Stimulated activated CD8-positive, alpha-beta memory T cell treated with anti-CD3 and anti-CD28 coated beads, Interleukin-12 subunit alpha, Interleukin-12 subunit beta, amount 100 ng/mL, for 1 hour (primary cell): Measurements from ENCODE around the gene TRIM46.
"Not testable (repeated sequence)": the region's sequence is repeated elsewhere in the genome, so short reads cannot be mapped to it uniquely, and the experiment has no call there.

Experiments
- DNase-seq: peaks from one replicate; pipeline ENCODE4 v3.0.0-alpha.2; 2020; ENCODE audit warnings: low read depth

The TRIM46 gene

DNA sequence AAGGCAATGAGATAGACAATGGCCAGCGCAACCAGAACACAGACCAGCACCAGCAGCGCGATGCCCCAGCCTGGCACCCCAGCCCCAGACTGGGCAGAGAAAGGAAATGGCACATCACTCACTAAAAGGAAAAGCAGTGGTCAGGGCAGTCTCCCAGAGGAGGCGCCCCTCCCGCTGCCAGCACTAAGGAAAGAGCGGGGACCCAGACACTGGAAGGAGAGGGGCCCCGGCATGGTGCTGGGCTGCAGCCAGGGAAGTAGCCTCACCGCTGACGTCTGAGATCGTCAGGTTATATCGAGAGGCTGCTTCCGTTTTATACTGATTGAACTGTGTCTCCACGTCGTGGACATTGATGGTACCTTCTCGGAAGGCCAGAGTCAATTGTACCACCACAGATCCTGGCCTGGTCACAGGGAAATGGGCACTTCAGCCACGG, 13.8 kb downstream of the TRIM46 start:
- DNase-seq = no peak

DNA sequence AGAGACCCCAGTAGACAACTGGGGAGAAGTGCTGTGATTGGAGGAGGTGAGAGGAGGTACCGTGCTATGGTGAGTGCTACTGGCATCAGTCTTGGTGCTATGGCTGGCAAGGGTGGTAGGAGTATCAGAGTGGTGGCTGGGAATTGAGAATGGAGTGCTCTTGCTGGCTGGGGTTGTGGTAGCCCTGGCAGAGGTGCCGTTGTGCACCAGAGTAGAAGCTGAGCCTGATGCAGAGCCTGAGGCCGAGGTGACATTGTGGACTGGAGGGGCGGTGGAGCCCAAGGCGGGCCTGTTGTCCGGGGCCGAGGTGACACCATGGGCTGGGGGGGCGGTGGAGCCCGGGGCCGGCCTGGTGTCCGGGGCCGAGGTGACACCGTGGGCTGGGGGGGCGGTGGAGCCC, 14.6 kb downstream of the TRIM46 start:
- DNase-seq = no peak

DNA sequence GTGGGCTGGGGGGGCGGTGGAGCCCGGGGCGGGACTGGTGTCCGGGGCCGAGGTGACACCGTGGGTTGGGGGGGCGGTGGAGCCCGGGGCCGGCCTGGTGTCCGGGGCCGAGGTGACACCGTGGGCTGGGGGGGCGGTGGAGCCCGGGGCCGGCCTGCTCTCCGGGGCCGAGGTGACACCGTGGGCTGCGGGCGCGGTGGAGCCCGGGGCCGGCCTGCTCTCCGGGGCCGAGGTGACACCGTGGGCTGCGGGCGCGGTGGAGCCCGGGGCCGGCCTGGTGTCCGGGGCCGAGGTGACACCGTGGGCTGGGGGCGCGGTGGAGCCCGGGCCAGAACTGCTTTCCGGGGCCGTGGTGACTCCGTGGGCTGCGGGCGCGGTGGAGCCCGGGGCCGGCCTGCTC, 16.3 kb downstream of the TRIM46 start:
- not testable (repeated sequence) for DNase-seq

DNA sequence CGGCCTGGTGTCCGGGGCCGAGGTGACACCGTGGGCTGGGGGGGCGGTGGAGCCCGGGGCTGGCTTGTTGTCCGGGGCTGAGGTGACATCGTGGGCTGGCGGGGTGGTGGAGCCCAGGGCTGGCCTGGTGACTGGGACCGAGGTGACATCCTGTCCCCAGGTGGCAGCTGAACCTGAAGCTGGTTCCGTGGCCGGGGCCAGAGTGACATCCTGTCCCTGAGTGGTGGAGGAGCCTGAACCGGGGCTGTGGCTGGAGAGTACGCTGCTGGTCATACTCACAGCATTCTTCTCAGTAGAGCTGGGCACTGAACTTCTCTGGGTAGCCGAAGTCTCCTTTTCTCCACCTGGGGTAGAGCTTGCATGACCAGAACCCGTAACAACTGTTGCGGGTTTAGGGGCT, 18.3 kb downstream of the TRIM46 start:
- no peak for DNase-seq

DNA sequence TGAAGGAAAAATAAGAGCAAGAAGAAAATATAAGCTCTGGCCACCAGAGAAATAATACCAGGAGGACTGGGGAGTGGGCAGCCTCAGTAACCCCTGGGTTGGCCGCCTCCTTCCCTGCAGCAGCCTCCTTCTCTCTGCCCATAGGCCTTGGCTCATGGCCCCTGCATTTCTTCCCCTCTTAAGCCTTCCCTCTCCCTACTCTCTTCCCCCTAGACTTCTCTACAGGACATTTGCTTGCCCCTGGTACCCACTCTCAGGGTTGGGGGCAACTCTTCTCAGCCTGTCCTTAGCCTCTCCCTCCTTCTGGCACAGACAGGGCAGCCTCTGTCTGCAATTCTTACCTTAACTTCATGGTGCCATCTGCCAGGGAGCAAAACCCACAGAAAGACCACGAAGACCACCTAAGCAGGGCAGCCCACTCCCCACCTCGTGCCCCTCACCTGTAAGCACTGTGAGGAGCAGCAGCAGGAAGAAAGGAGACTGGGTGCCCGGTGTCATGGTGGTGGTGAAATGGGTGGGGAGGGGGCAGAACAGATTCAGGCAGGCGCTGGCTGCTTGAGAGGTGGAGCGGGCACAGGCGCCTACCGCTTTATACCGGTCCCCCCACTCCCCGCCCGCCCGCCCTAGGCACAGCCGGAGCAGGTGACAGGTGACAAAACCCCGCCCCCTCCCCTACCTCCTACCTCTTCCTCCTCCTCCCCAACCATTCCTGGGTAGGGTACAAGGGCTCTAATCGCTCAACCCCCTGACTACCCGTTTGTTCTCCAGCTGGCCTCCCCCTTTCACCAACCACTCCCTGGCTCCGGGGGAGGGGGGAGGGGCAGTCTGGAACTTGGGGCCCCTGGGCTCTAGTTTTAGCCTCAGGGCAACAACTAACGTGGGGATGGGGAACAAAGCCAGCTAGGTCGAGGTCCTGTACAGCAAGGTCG, 19.0 kb downstream of the TRIM46 start:
- DNase-seq = no peak

DNA sequence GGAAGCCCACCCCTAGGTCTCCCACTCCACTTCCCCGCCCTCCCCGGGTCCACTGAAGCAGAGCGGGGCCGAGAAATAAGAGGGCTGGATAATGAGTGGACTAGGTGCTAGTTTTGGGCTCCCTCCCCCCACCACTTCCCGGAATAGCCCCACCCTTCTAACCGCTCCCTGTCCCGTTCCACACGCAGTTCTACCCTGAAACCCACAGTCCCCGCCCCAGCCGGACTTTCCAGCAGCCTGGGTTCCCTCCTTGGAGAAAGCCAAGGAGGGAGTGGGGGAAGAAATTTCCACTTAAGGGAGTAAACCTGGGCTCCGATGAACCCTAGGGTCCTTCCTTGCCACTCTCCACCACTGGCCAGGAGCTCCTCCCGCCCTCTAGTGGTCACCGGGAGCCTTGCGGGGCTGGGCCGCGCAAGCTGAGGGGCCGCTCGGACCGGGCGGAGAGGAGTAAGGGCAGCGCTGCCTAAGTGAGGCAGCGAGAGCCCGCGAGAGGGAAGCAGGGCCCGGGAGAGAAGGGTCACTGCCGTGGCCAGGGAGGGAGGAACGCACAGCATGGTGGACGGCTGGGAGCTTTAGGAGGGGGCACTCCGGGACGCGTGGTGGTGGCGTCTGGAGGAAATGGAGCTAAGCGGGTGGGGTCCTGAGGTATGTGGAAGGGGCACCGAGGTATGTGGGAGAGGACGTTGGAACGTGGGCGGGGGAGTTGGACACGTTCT, 19.8 kb downstream of the TRIM46 start:
- DNase-seq = no peak

DNA sequence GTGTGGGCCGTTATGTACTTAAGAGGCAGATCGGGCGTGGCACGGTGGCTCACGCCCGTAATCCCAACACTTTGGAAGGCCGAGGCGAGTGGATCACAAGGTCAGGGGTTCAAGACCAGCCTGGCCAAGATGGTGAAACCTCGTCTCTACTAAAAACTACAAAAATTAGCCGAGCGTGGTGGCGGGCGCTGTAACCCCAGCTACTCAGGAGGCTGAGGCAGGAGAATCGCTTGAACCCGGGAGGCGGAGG, 20.3 kb downstream of the TRIM46 start:
- DNase-seq = not testable (repeated sequence)

DNA sequence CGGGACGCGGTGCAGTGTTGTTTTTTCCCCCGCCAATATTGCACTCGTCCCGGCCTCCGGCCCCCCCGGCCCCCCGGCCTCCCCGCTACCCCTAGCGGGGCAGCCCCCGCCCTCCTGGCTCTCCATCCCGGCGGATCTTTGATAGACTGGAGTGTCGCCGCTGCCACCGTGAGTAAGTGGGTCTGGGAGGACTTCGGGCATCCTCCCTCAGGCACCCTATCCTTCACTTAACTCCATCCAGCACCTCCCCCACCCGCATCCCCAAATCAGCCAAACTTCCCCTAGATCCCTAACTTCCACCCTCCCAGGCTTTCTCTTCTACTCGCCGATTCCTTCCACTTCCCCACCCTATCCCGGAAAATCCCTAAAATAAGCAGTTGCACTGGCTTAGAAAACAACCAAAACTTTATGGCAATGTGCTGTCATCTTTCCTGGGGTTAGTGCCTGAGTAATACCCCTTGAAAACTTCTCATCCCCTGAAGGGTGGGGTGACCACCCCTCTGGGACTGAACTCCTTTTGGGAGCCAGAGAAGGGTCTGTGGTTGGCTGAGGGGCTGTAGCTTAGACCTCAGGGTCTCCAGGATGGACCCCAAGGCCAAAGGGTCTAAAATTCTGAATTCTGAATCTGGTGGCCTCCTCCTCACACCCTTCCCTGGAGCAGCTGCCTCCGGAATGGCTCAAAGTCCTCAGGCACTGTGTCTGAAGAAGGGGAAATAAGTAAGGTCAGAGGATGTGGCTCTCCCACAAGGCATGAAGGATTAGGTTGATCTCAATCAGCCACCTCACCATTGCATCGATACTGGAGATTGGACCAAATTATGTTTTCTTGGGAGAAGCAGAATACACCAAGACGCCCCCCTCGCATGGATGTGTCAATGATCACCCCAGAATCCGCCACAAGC, 21.8 kb downstream of the TRIM46 start:
- DNase-seq = no peak

DNA sequence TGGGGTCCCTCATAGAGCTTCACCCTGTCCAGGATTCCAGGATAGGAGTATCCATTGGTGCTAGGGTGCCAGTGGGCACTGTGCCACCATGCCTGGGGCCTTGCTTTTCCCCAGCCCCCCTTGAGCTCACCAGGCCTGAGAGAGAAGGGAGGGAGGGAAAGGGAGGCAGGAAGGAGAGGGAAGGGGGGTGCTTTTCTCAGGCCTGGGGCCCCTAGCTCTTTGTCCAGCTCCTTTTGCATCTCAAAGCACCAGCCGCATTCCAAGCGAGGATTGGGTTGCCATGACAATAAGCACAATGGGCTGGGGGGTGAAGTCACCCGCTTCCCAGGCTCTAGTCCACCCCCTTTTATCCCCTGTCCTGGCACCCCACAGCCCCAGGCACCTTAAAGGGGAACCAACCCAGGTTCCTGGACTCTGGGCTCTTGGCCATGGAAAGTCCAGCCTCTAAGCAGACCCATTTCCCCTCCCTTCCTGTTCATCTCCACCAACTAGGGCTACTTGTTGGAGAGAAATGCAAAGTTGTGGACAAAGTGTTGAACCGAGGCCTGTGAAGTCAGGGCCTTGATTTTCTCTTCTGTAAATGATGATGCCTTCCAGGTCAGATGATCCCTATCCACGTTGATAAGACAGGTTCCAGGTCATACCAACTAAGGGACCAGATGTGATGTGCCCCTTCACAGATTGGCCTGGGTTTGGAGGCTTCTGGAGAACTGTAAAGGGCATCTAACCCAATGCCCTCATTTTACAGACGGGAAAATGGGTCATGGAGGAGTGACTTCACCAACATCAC, 22.6 kb downstream of the TRIM46 start:
- no peak for DNase-seq

DNA sequence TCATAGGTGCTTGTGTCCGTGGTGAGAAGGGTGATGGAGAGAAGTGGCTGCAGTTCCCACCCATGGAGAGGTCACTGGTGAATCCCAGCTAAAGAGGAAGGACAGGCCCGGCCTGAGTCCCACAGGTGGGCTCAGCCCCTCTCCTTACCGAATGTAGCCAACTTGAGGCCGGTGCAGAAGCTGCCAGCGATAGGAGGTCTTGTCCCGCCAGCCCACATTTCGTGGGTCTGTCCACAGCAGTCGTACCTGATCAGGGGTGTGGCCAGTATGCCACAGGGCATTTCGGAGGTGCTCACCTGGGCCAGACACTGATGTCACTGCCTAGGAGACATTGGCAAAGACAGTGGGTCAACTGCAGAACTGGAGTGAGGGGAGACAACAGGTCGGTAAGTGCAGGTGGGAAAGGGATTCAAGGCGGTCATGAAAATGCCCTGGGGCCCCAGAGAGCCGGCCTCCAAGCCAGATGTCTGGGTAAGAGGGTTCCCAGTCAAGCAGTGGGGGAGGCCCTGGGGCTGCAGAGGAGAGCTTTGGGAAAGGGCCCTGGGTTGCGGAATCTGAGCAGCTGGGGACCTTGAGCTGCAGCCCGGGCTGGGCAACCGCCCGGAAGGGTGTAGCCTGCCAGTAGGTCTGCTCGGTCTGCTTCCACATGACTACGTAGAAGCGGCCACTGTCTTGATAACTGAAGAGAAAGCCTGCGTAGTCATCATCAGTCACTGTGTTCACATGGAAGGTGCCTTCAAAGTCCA, 23.4 kb downstream of the TRIM46 start:
- DNase-seq = no peak

DNA sequence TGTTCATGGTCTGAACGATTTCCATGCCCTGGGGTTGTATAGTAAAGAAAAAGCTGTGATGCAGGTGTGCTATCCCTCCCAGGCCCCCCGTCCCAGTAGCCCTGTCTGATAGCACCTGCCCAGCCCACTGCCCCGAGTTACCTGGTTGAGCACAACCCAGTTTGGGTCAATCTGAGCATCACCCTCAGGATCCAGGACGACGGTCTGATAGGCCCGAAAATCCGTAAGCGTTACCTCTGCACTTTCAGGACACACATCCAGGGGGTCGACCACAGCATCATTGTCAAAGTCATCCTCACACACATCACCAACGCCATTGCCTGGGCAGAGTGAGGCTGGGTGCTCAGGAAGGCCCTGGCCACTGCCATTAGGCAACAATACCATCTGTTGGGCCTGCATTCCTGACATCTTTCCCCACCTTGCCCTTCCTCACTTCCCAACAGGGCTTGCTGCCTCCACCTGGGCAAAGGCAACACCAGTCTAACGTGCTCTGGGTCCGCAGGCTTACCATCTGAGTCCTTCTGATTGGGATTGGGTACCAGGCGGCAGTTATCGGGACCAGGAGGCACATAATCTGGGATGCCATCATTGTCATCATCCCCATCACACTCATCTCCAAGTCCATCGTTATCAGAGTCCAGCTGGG, 24.4 kb downstream of the TRIM46 start:
- no peak for DNase-seq

DNA sequence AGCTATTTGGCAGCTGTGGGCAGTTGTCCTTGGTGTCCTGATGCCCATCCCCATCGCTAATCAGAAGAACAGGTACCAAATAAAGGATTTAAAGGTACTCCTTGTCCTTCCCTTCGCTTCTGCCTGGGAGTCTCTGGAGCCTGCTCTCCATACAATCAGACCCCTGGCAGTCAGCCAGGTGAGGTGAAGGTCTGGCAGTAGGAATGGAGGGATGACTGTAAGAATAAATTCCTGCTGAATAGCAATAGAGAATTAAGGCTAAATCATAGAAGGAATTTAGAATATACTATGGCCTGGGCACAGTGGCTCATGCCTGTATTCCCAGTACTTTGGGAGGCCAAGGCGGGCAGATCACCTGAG, 24.9 kb downstream of the TRIM46 start:
- no peak for DNase-seq

DNA sequence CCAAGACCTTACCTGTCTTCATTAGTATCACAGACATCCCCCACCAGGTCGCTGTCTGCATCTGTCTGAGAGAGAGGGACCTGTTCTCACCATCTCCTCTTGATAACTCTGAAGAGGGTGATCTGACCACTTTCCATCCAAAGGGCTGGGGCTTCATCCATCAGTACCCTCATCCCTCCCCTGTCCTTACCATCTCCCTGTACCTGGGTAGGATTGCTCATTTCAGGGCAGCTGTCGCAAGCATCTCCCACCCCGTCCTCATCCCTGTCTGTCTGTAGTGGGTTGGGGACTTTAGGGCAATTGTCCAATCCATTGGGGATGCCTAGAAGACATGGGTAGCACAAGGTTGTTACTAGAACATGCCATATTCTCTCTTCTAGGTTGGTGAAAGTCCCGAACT, 26.1 kb downstream of the TRIM46 start:
- no peak for DNase-seq

DNA sequence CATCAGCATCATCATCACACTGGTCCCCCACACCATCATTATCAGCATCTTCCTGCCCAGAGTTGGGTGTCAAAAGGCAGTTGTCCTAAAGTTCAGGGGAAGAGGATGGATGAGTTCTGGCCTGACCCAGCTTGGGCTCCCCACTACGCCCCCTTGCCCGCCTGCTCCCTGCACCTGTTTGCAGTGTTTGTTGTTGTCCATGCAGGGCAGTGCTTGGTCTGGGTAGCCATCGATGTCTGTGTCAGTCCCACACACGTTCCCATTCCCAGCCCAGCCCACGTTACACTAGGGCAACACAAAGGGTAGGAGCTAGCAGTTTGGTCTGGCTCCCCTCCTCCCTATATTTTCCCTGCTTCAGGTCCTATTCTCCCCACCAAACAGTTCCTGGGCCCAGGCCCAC, 27.3 kb downstream of the TRIM46 start:
- DNase-seq = no peak

DNA sequence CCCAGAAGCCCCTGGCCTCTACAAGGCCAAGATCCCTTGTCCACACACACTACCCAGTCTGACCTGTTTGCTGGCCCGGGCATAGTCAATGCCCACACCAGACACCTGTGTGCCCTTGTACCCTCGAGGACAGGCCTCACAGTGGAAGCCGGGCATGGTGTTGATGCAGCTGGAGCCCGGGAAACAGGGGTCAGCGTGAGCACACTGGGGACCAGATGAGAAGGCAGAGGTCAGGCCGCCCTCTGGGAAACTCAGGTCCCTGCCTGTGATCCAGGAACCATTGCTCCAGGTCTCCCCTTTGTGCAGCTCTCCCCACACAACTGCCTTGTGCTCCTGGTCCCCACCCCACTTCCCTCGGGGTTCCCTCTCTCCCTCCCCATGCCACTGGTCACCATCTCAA, 28.5 kb downstream of the TRIM46 start:
- DNase-seq = no peak

DNA sequence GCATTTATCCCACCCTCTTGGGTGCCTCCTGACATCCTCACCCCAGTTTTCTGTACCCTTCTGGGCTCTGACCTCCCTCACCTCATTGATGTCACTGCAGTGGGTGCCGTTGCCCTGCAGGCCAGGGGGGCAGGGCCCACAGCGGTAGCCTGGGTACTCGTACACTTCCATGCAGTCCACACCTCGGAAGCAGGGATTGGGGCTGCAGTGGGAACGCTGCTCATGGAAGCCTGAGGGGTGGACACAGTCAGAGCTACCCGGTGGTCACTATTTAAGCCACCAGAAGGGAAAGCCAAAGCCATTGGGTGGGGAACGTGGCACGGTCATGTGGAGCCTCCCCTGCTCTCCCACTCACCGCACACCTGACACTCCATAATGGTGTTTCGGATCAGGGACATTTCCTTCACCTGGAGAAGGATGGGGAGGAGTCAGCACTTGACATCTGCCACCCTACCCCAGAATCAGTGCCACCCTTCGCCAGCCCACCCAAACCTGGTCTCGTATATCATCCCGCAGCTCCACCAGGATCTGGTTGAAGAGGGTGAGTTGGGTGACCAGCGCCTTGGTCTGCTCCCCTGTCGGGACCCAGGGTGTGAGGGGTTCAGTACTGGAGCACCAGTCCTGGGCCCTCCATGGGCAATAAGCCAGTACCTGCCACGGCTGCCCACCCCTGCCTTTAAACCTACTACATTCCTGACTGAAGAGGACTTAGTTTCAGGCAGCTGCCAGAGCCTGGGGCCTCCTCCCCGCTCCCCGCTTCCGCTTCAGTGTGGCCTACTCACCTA, 29.3 kb downstream of the TRIM46 start:
- DNase-seq = no peak

DNA sequence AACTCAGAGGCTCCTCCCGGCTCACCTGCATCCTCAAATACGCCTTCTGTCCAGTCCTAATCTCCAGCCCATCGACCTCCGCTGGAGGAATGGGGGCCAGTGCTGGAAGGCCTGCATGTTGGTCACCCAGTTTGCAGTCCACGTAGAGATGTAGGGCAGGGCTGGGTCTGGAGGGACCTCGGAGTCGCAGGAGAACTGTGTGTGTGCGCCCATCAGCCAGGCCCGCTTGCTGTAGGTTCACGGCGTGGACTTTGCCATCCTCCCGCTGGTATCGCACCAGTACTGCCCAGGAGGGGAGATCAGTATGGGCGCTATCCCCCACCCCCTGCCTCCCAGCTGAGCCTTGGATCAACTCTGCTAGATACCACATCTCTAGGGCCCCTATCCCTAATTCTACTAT, 31.4 kb downstream of the TRIM46 start:
- DNase-seq = no peak

DNA sequence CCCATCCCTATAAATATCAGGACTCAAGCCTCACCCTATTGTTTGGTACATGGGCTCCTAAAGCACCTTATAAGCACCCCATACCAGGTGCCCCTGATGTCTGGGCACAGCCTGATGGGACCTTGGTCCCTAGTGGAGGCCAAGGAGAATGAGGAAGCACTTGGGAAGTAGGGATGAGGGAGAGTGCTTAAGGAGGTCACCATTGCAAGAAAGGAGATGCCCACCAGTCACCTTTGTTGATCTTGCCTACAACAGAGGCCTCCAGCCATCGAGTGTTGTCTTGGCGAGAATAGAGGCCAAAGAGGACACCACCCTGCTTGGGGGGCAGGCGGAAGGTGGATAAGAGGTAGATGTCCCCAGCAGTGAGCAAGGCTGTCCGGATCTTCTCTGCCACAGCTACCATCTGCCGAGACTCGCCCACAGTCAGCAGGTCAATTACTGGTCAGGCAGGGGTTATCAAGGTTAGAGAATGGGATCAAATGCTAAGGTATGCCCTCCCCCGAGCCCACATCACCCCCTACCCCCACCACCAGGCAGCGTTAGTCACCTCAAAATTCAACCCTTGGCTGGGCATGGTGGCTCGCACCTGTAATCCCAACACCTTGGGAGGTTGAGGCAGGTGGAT, 32.4 kb downstream of the TRIM46 start:
- no peak for DNase-seq
